ENCODE measurements around the gene PDE6A. TPM values are rescaled to one million over a fixed set of nuclear protein-coding genes. Genes with fewer than 3 reads are reported as not detected.

The PDE6A gene
- total RNA-seq, 1 experiment from 2014 or later: not detected

DNA sequence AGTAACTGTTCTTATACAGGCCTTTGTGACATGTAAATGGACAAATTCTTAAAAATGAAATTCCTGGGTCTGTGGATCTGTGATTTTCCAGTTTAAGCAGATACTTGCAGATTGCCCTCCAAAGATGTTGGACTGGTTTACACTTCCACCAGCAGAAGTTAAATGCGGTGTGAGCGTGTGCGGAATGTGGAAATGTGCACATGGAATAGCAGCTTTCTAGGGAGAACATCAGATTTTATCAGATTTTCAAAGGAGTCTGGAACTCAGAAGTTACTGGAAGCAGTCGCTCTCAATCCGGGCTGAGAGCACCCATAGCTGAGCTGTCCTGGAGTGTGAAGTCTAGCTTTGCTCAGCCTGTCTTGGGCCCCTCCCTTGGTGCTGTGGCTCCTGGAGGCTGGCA lies 117.0 kb downstream of the PDE6A start (continued):
- TF ChIP-seq CBFB (CRISPR knock-in tag; IDR thresholded peaks at IDR 0.05; ENCODE audit: low read depth): no peak

DNA sequence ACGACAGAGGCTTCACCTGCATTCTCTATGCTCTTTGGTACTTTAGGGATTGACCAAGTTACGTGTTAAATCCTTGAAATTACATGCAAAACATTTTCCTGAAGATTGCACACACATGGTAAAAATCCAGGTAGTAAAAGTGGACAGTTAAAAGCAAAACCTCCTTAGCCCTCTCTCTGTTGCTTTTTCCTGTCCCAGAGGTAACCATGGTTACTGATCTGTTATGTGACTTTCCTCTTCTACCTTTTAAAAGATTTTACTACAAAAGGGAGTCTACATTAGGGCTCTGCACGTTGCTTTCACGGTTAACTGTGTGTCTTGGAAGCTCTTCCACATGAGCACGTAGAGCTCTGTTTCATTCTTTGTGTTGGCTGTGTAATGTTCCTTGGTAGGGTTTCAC lies 117.5 kb downstream of the PDE6A start:
- POLR2A ChIA-PET: no interaction called here
- Mint-ChIP-seq H3K27ac (no peak overlapping the region), H3K36me3 (peaks cover 7% of the 10 kb centered on the region), H3K27me3 (ENCODE audit: low read depth) (no peaks in the 10 kb centered on the region), H3K4me1 (peaks cover 16% of the 10 kb centered on the region), H3K9me3 (no peaks in the 10 kb centered on the region), H3K4me3 (no peak overlapping the region)
- TF ChIP-seq TCF7 (CRISPR knock-in tag; IDR thresholded peaks at IDR 0.05; ENCODE audit: low read depth): no peak
- no peak for TF ChIP-seq PRRX2 (CRISPR knock-in tag; IDR thresholded peaks at IDR 0.05)
- TF ChIP-seq FOXP1 (CRISPR knock-in tag; IDR thresholded peaks at IDR 0.05; ENCODE audit: borderline replicate concordance): no peak
- no peak for TF ChIP-seq CREM (CRISPR knock-in tag; IDR thresholded peaks at IDR 0.05)
- no peak for TF ChIP-seq IRF2 (CRISPR knock-in tag; IDR thresholded peaks at IDR 0.05; ENCODE audit: borderline replicate concordance, low read depth)
- TF ChIP-seq, protein P1, sequence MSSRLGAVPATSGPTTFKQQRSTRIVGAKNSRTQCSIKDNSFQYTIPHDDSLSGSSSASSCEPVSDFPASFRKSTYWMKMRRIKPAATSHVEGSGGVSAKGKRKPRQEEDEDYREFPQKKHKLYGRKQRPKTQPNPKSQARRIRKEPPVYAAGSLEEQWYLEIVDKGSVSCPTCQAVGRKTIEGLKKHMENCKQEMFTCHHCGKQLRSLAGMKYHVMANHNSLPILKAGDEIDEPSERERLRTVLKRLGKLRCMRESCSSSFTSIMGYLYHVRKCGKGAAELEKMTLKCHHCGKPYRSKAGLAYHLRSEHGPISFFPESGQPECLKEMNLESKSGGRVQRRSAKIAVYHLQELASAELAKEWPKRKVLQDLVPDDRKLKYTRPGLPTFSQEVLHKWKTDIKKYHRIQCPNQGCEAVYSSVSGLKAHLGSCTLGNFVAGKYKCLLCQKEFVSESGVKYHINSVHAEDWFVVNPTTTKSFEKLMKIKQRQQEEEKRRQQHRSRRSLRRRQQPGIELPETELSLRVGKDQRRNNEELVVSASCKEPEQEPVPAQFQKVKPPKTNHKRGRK (CRISPR knock-in tag; IDR thresholded peaks at IDR 0.05; ENCODE audit: borderline replicate concordance): no peak
- TF ChIP-seq, protein P2, sequence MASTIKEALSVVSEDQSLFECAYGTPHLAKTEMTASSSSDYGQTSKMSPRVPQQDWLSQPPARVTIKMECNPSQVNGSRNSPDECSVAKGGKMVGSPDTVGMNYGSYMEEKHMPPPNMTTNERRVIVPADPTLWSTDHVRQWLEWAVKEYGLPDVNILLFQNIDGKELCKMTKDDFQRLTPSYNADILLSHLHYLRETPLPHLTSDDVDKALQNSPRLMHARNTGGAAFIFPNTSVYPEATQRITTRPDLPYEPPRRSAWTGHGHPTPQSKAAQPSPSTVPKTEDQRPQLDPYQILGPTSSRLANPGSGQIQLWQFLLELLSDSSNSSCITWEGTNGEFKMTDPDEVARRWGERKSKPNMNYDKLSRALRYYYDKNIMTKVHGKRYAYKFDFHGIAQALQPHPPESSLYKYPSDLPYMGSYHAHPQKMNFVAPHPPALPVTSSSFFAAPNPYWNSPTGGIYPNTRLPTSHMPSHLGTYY (CRISPR knock-in tag; IDR thresholded peaks at IDR 0.05): no peak
- TF ChIP-seq ZNF317 (CRISPR knock-in tag; IDR thresholded peaks at IDR 0.05; ENCODE audit: borderline replicate concordance, low read depth): no peak
- TF ChIP-seq, protein P3, sequence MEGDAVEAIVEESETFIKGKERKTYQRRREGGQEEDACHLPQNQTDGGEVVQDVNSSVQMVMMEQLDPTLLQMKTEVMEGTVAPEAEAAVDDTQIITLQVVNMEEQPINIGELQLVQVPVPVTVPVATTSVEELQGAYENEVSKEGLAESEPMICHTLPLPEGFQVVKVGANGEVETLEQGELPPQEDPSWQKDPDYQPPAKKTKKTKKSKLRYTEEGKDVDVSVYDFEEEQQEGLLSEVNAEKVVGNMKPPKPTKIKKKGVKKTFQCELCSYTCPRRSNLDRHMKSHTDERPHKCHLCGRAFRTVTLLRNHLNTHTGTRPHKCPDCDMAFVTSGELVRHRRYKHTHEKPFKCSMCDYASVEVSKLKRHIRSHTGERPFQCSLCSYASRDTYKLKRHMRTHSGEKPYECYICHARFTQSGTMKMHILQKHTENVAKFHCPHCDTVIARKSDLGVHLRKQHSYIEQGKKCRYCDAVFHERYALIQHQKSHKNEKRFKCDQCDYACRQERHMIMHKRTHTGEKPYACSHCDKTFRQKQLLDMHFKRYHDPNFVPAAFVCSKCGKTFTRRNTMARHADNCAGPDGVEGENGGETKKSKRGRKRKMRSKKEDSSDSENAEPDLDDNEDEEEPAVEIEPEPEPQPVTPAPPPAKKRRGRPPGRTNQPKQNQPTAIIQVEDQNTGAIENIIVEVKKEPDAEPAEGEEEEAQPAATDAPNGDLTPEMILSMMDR (IDR thresholded peaks at IDR 0.05): no peak
- no peak for TF ChIP-seq ZNF671 (CRISPR knock-in tag; IDR thresholded peaks at IDR 0.05)
- TF ChIP-seq ATF1 (CRISPR knock-in tag; IDR thresholded peaks at IDR 0.05): no peak
- TF ChIP-seq, protein P4, sequence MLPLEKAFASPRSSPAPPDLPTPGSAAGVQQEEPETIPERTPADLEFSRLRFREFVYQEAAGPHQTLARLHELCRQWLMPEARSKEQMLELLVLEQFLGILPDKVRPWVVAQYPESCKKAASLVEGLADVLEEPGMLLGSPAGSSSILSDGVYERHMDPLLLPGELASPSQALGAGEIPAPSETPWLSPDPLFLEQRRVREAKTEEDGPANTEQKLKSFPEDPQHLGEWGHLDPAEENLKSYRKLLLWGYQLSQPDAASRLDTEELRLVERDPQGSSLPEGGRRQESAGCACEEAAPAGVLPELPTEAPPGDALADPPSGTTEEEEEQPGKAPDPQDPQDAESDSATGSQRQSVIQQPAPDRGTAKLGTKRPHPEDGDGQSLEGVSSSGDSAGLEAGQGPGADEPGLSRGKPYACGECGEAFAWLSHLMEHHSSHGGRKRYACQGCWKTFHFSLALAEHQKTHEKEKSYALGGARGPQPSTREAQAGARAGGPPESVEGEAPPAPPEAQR (CRISPR knock-in tag; IDR thresholded peaks at IDR 0.05): no peak
- TF ChIP-seq, protein P5, sequence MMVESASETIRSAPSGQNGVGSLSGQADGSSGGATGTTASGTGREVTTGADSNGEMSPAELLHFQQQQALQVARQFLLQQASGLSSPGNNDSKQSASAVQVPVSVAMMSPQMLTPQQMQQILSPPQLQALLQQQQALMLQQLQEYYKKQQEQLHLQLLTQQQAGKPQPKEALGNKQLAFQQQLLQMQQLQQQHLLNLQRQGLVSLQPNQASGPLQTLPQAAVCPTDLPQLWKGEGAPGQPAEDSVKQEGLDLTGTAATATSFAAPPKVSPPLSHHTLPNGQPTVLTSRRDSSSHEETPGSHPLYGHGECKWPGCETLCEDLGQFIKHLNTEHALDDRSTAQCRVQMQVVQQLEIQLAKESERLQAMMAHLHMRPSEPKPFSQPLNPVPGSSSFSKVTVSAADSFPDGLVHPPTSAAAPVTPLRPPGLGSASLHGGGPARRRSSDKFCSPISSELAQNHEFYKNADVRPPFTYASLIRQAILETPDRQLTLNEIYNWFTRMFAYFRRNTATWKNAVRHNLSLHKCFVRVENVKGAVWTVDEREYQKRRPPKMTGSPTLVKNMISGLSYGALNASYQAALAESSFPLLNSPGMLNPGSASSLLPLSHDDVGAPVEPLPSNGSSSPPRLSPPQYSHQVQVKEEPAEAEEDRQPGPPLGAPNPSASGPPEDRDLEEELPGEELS (CRISPR knock-in tag; IDR thresholded peaks at IDR 0.05): no peak
- no peak for TF ChIP-seq CREB1 (CRISPR knock-in tag; IDR thresholded peaks at IDR 0.05)
- no peak for TF ChIP-seq SMAD3 (CRISPR knock-in tag; IDR thresholded peaks at IDR 0.05; ENCODE audit: borderline replicate concordance)
- no peak for TF ChIP-seq HMGA2 (CRISPR knock-in tag; IDR thresholded peaks at IDR 0.05)
- TF ChIP-seq, protein P6, sequence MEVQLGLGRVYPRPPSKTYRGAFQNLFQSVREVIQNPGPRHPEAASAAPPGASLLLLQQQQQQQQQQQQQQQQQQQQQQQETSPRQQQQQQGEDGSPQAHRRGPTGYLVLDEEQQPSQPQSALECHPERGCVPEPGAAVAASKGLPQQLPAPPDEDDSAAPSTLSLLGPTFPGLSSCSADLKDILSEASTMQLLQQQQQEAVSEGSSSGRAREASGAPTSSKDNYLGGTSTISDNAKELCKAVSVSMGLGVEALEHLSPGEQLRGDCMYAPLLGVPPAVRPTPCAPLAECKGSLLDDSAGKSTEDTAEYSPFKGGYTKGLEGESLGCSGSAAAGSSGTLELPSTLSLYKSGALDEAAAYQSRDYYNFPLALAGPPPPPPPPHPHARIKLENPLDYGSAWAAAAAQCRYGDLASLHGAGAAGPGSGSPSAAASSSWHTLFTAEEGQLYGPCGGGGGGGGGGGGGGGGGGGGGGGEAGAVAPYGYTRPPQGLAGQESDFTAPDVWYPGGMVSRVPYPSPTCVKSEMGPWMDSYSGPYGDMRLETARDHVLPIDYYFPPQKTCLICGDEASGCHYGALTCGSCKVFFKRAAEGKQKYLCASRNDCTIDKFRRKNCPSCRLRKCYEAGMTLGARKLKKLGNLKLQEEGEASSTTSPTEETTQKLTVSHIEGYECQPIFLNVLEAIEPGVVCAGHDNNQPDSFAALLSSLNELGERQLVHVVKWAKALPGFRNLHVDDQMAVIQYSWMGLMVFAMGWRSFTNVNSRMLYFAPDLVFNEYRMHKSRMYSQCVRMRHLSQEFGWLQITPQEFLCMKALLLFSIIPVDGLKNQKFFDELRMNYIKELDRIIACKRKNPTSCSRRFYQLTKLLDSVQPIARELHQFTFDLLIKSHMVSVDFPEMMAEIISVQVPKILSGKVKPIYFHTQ (CRISPR knock-in tag; IDR thresholded peaks at IDR 0.05): no peak
- ATAC-seq: no peak
- DNase-seq (ENCODE audit: low spot score): no peak
- CTCF ChIA-PET: interaction anchor here (0.8 to 17.9 kb wide), 10 partner anchors 23 to 190 kb away, joined by 3 to 298 read pairs (median 6); partner anchors contain the start of gene SLC26A2

All from WTC11 (cell line).